HepG2 (cell line): ENCODE data around the gene VMO1. TPM values are rescaled to one million over a fixed set of nuclear protein-coding genes. Genes with fewer than 3 reads are reported as not detected.

Experiments used
- ARNT2 ChIP-seq: sonication (generic); formaldehyde crosslinking; IDR thresholded peaks from 2 replicates; pipeline ENCODE4 v1.8.0; 2022; ENCODE audit warnings: mild to moderate bottlenecking, low read depth, missing genetic modification reagents, moderate library complexity
- CBX2 ChIP-seq, 2 experiments: fragments of 200-600 bp in 1 of 2; sonication (generic); formaldehyde crosslinking in 1 of 2; IDR thresholded peaks; 2 replicates each; pipeline versions ENCODE4 v1.7.0 to v1.8.1; 2018 to 2022; ENCODE audit warnings: low read depth in 2 of 2, low read length in 1 of 2, mild to moderate bottlenecking in 1 of 2, missing genetic modification reagents in 1 of 2
- DNMT3B ChIP-seq: conservative IDR thresholded peaks from 2 replicates; pipeline ENCODE4 v1.6.1; 2016; ENCODE audit warnings: missing biosample characterization, control low read depth
- FOXP4 ChIP-seq: sonication (generic); formaldehyde crosslinking; IDR thresholded peaks from 2 replicates; pipeline ENCODE4 v1.4.0; 2020; ENCODE audit warnings: missing genetic modification reagents
- FUBP1 ChIP-seq: sonication (generic); formaldehyde crosslinking; IDR thresholded peaks from 2 replicates; pipeline ENCODE4 v1.5.1; 2020; ENCODE audit warnings: missing genetic modification reagents, mild to moderate bottlenecking, borderline replicate concordance
- GABPB1 ChIP-seq: IDR thresholded peaks from 2 replicates; pipeline ENCODE4 v1.6.1; 2016; ENCODE audit warnings: mild to moderate bottlenecking, missing genetic modification reagents, moderate library complexity, missing compliant biosample characterization
- GZF1 ChIP-seq: sonication (generic); formaldehyde crosslinking; IDR thresholded peaks from 2 replicates; pipeline ENCODE4 v1.5.1; 2020; ENCODE audit warnings: mild to moderate bottlenecking, missing genetic modification reagents
- NCOA1 ChIP-seq: sonication (generic); formaldehyde crosslinking; IDR thresholded peaks from 2 replicates; pipeline ENCODE4 v1.9.0; 2021; ENCODE audit warnings: missing genetic modification reagents
- NR2F1 ChIP-seq, 2 experiments: fragments of 450-650 bp in 1 of 2; formaldehyde crosslinking in 1 of 2; IDR thresholded peaks; 2 replicates each; pipeline versions ENCODE4 v1.5.0 to v1.6.1; 2016 to 2020; ENCODE audit warnings: mild to moderate bottlenecking in 1 of 2, missing compliant biosample characterization in 1 of 2, missing genetic modification reagents in 1 of 2, moderate library complexity in 1 of 2
- RFXANK ChIP-seq: IDR thresholded peaks from 2 replicates; pipeline ENCODE4 v1.6.1; 2016
- SPEN ChIP-seq: sonication (generic); formaldehyde crosslinking; IDR thresholded peaks from 2 replicates; pipeline ENCODE4 v1.5.1; 2020; ENCODE audit warnings: low read depth, mild to moderate bottlenecking, missing genetic modification reagents
- STAT5B ChIP-seq: sonication (generic); formaldehyde crosslinking; IDR thresholded peaks from 2 replicates; pipeline ENCODE4 v1.4.0; 2020; ENCODE audit warnings: missing genetic modification reagents
- TBX2 ChIP-seq: sonication (generic); formaldehyde crosslinking; IDR thresholded peaks from 2 replicates; pipeline ENCODE4 v1.5.0; 2020; ENCODE audit warnings: missing genetic modification reagents, mild to moderate bottlenecking, borderline replicate concordance
- ZNF317 ChIP-seq: sonication (generic); formaldehyde crosslinking; IDR thresholded peaks from 2 replicates; pipeline ENCODE4 v1.5.0; 2020; ENCODE audit warnings: mild to moderate bottlenecking, missing genetic modification reagents
- ZNF343 ChIP-seq: sonication (generic); formaldehyde crosslinking; IDR thresholded peaks from 2 replicates; pipeline ENCODE4 v1.4.0; 2020; ENCODE audit warnings: mild to moderate bottlenecking, missing genetic modification reagents
- ZNF691 ChIP-seq: sonication (generic); formaldehyde crosslinking; IDR thresholded peaks from 2 replicates; pipeline ENCODE4 v1.4.0; 2020; ENCODE audit warnings: missing genetic modification reagents, low read depth, mild to moderate bottlenecking, borderline replicate concordance
- ZNF883 ChIP-seq: sonication (generic); formaldehyde crosslinking; IDR thresholded peaks from 2 replicates; pipeline ENCODE4 v1.5.1; 2020; ENCODE audit warnings: mild to moderate bottlenecking, missing genetic modification reagents; ENCODE audit errors: not compliant biosample characterization
- polyA plus RNA-seq, 8 experiments: library from polyadenylated mRNA; depleted of rRNA in 3 of 8; stranded (reverse) in 7 of 8; unstranded in 1 of 8; fragments of >200 nt; fragmentation: Illumina TruSeq in 4 of 8; extraction: Trizol in 4 of 8; gene quantifications; 2 replicates each; pipeline versions ENCODE4 v1.2.1 to v1.2.3, GENCODE V29; 2011 to 2016; ENCODE audit warnings: low read depth in 4 of 8, missing spikeins in 1 of 8, mixed read lengths in 1 of 8; ENCODE audit not compliant: insufficient read depth in 1 of 8
- total RNA-seq, 5 experiments: library from RNA; depleted of rRNA; stranded (reverse); fragments of >200 nt; fragmentation: Illumina TruSeq; extraction: Trizol; gene quantifications; 2 replicates each; pipeline ENCODE4 v1.2.3, GENCODE V29; 2016; ENCODE audit warnings: low read depth in 1 of 5
- TF ChIP-seq, protein P1 (sequence below): sonication (generic); formaldehyde crosslinking; IDR thresholded peaks from 2 replicates; pipeline ENCODE4 v1.5.0; 2020; ENCODE audit warnings: mild to moderate bottlenecking, missing genetic modification reagents
- TF ChIP-seq, protein P2 (sequence below): IDR thresholded peaks from 2 replicates; pipeline ENCODE4 v1.6.1; 2018; ENCODE audit warnings: missing genetic modification reagents, mild to moderate bottlenecking, missing compliant biosample characterization

The VMO1 gene
- total and polyA plus RNA-seq, 2 of the 13 experiments (the other 11 are each of a cell fraction or from before 2014, with no cell fraction given): not detected

- TF ChIP-seq NR2F1 (CRISPR knock-in tag; IDR thresholded peaks at IDR 0.05) (no peak), STAT5B (CRISPR knock-in tag) (no peak), GZF1 (no peak), TBX2 (CRISPR knock-in tag) (peak; percentile 97), ARNT2 (CRISPR knock-in tag) (peak; percentile 67; the same call in 1 of the 2 replicates), CBX2 (IDR thresholded peaks at IDR 0.05; ENCODE audit: low read depth, low read length) (no peak), CBX2 (CRISPR knock-in tag; IDR thresholded peaks at IDR 0.05; ENCODE audit: low read depth) (no peak), RFXANK (CRISPR knock-in tag) (no peak), FUBP1 (CRISPR knock-in tag) (no peak), ZNF343 (CRISPR knock-in tag) (peak; percentile 66; the same call in 1 of the 2 replicates), SPEN (CRISPR knock-in tag) (peak; percentile 78; the same call in 1 of the 2 replicates), GABPB1 (CRISPR knock-in tag) (peak; percentile 64), FOXP4 (CRISPR knock-in tag) (peak; percentile 90), DNMT3B (CRISPR knock-in tag) (no peak), ZNF691 (CRISPR knock-in tag) (peak; percentile 24; the same call in 1 of the 2 replicates), ZNF883 (CRISPR knock-in tag) (peak; percentile 78), NCOA1 (no peak), ZNF317 (CRISPR knock-in tag) (peak; percentile 88)
- TF ChIP-seq, protein P1, sequence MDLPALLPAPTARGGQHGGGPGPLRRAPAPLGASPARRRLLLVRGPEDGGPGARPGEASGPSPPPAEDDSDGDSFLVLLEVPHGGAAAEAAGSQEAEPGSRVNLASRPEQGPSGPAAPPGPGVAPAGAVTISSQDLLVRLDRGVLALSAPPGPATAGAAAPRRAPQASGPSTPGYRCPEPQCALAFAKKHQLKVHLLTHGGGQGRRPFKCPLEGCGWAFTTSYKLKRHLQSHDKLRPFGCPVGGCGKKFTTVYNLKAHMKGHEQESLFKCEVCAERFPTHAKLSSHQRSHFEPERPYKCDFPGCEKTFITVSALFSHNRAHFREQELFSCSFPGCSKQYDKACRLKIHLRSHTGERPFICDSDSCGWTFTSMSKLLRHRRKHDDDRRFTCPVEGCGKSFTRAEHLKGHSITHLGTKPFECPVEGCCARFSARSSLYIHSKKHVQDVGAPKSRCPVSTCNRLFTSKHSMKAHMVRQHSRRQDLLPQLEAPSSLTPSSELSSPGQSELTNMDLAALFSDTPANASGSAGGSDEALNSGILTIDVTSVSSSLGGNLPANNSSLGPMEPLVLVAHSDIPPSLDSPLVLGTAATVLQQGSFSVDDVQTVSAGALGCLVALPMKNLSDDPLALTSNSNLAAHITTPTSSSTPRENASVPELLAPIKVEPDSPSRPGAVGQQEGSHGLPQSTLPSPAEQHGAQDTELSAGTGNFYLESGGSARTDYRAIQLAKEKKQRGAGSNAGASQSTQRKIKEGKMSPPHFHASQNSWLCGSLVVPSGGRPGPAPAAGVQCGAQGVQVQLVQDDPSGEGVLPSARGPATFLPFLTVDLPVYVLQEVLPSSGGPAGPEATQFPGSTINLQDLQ (CRISPR knock-in tag): no peak
- TF ChIP-seq, protein P2, sequence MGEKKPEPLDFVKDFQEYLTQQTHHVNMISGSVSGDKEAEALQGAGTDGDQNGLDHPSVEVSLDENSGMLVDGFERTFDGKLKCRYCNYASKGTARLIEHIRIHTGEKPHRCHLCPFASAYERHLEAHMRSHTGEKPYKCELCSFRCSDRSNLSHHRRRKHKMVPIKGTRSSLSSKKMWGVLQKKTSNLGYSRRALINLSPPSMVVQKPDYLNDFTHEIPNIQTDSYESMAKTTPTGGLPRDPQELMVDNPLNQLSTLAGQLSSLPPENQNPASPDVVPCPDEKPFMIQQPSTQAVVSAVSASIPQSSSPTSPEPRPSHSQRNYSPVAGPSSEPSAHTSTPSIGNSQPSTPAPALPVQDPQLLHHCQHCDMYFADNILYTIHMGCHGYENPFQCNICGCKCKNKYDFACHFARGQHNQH (CRISPR knock-in tag): peak; percentile 84
Measured at GRCh38 chr17:4771519-4772234, 14.5 kb downstream of the VMO1 start, which contains the start of gene TM4SF5 (continued).
